Measurements from ENCODE around the gene SYDE1. TPM values are rescaled to one million over a fixed set of nuclear protein-coding genes. Genes with fewer than 3 reads are reported as not detected.

Gene SYDE1
- total RNA-seq, 2 donors from 2014 or later = 1.8 to 5.8 TPM

- H3K27me3 ChIP-seq = no peaks in the 10 kb centered on the region
- no peak overlapping the region for H3K4me3 ChIP-seq
- no peak overlapping the region for H3K27ac ChIP-seq
- no peak overlapping the region for H3K9ac ChIP-seq (ENCODE audit: low read depth in 2 of 2, low read length in 2 of 2)
- H3K4me1 ChIP-seq = no peaks in the 10 kb centered on the region
- TF ChIP-seq, protein P1, sequence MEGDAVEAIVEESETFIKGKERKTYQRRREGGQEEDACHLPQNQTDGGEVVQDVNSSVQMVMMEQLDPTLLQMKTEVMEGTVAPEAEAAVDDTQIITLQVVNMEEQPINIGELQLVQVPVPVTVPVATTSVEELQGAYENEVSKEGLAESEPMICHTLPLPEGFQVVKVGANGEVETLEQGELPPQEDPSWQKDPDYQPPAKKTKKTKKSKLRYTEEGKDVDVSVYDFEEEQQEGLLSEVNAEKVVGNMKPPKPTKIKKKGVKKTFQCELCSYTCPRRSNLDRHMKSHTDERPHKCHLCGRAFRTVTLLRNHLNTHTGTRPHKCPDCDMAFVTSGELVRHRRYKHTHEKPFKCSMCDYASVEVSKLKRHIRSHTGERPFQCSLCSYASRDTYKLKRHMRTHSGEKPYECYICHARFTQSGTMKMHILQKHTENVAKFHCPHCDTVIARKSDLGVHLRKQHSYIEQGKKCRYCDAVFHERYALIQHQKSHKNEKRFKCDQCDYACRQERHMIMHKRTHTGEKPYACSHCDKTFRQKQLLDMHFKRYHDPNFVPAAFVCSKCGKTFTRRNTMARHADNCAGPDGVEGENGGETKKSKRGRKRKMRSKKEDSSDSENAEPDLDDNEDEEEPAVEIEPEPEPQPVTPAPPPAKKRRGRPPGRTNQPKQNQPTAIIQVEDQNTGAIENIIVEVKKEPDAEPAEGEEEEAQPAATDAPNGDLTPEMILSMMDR (IDR thresholded peaks at IDR 0.05) = no peak
- H3K36me3 ChIP-seq = peaks cover 30% of the 10 kb centered on the region
- no peaks in the 10 kb centered on the region for H3K9me3 ChIP-seq
- intact Hi-C loops (cut with DNase I) = no loop called here
- DNase-seq = peak; percentile 53
Measured at GRCh38 chr19:15115080-15115479, 7.9 kb downstream of the SYDE1 start.

DNA sequence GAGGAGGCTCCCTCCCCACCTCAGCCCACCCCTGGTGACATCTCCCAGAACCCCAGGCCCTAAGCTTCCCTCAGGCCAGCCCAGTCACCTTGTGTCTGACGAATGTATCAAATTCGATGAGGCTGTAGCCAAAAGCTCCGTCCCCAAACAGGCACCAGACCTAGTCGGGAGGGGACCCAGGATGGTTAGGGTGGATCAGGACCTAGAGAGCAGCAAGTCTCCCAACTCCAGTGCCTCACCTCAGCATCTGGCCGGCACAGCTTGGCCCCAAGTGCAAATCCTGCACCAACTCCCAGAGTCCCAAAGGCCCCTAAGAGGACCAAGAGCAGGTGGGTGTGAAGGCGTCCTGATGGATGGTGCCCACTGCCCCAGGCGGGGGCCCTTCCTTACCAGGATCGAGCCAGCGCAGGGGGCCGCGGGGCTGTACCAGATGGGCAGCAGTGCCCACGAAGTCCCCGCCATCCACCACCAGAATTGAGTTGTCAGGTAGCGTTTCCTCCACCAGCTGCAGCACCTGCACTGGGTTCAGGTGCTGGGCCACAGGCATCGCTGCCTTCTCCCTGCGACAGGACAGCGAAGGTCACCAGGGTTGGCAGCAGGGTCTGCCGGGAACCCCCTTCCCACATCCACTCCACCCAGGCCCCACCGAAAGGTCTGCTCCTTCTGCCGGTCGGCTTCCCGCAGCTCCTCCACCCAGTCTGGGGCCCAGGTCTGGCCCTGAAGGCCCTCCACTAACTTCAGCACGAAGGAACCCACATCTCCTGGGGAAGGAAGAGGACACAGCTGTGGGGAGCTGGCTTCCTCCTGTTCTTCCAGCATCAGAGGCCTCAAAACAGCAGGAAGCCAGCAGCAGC is 8.8 kb downstream of the SYDE1 start:
- intact Hi-C loops (cut with DNase I) = no loop called here
- peaks cover 32% of the 10 kb centered on the region for H3K36me3 ChIP-seq
- H3K27ac ChIP-seq = no peak overlapping the region

DNA sequence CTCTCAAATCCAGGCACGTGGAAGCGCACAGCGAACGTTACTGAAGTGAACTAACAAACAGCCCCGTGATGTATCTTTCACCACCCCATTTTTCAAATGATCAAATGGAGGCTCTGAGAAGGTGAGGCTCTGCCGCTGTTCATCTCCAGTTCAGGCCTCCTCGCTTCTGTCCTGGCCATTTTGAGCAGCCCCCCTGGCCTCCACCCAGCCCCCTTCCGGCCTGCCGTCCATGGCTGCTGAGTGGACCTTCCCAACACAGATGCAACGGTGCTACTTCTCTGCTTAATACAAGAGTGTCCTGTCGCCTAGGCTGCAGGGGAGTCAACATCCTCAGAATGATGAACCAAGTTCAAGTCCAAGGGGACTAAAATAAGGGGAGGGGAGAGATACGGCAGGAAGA is 9.7 kb downstream of the SYDE1 start:
- Histone ChIP-seq H3K4me3 (no peak overlapping the region), H3K9ac (ENCODE audit: low read depth in 2 of 2, low read length in 2 of 2) (no peak overlapping the region), H3K4me1 (no peaks in the 10 kb centered on the region), H3K27ac (no peak overlapping the region), H3K27me3 (no peaks in the 10 kb centered on the region), H3K9me3 (no peaks in the 10 kb centered on the region), H3K36me3 (peaks cover 32% of the 10 kb centered on the region)
- intact Hi-C loops (cut with DNase I) = no loop called here
- DNase-seq = no peak
- TF ChIP-seq, protein P1 (IDR thresholded peaks at IDR 0.05) = no peak

More for the DNA sequence above, 8.8 kb downstream of the SYDE1 start:
- Histone ChIP-seq H3K4me1 (no peaks in the 10 kb centered on the region), H3K9me3 (no peaks in the 10 kb centered on the region), H3K27me3 (no peaks in the 10 kb centered on the region), H3K9ac (ENCODE audit: low read depth in 2 of 2, low read length in 2 of 2) (no peak overlapping the region), H3K4me3 (no peak overlapping the region)
- DNase-seq = no peak
- TF ChIP-seq, protein P1 (IDR thresholded peaks at IDR 0.05) = no peak

DNA sequence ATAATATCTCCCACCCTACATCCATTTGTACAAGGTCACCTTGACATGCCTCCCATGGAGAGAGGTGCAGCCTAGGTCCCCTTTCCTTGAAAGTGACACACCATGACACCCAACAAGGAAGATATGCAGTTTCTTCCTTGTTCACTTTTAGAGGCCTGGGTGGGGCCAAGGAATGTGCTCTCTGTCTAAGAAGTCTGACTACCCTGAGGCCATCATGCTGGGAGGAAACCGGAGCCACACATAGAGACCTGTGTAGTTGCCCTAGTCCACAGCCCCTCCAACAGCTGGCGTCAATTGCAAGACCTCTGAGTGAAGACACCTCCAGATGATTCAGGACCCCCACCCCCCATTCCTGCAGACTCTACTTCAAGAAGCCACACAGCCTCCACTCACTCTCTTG is 11.0 kb downstream of the SYDE1 start:
- TF ChIP-seq, protein P1 (IDR thresholded peaks at IDR 0.05) = no peak
- H3K4me1 ChIP-seq = no peaks in the 10 kb centered on the region
- no peaks in the 10 kb centered on the region for H3K27me3 ChIP-seq
- no peak overlapping the region for H3K4me3 ChIP-seq
- intact Hi-C loops (cut with DNase I) = no loop called here
- no peak overlapping the region for H3K27ac ChIP-seq
- no peak for DNase-seq
- H3K9me3 ChIP-seq = no peaks in the 10 kb centered on the region
- no peak overlapping the region for H3K9ac ChIP-seq (ENCODE audit: low read depth in 2 of 2, low read length in 2 of 2)
- peaks cover 32% of the 10 kb centered on the region for H3K36me3 ChIP-seq

DNA sequence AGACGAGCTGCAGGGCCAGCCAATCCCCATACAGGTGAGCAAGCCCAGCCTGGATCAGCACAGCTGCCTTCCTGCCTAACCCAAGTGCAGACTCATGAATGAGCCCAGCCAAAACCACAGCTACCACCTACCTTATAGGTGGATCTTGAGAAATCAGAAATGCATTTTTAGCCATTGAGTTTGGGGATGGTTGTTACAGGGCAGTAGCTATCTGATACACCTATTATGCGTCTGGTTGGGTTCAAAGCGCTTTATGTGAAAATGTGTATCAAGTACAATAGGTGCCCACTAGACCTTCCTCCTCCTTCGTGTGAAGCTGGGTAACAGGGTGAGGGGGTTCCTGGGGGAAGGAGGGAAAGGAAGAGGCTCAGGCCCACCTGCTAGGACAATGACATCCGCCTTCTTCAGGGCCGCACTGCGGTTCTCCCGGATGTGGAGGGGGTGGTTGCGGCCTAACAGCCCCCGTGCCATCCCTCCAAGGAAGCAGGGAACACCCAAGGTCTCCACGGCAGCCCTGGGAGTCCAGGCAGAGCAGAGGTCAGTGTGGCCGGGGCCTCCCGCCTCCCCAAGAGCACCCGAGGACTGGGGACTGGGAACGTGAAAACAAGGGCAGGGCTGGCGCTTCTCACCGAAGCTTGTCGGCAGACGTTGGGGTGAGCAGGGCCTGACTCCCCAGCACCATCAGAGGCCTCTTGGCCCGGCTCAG is 11.7 kb downstream of the SYDE1 start:
- H3K4me1 ChIP-seq = peaks cover 2% of the 10 kb centered on the region
- peaks cover 32% of the 10 kb centered on the region for H3K36me3 ChIP-seq
- no peaks in the 10 kb centered on the region for H3K9me3 ChIP-seq
- no peaks in the 10 kb centered on the region for H3K27me3 ChIP-seq
- intact Hi-C loops (cut with DNase I) = no loop called here
- H3K27ac ChIP-seq = no peak overlapping the region
- DNase-seq = no peak
- H3K4me3 ChIP-seq = no peak overlapping the region
- TF ChIP-seq, protein P1 (IDR thresholded peaks at IDR 0.05) = no peak
- no peak overlapping the region for H3K9ac ChIP-seq (ENCODE audit: low read depth in 2 of 2, low read length in 2 of 2)

Data from colonic mucosa (tissue), 4 donors.